Astrocyte of the spinal cord (primary cell): ENCODE data around the gene SNTG2.

Source experiments
- DNase-seq: peaks from one replicate; pipeline ENCODE4 v3.0.0; 2011; ENCODE audit warnings: low read depth, low spot score
- H3K4me3 ChIP-seq: 2 replicates; pipeline ENCODE4 v1.5.1; 2011; ENCODE audit warnings: low read depth, mild to moderate bottlenecking, low read length, moderate library complexity
- in situ Hi-C: cut with HindIII; loops from 2 replicates; pipeline ENCODE4 v1.10.0; 2017; ENCODE audit warnings: low sequenced_read_pairs
- TF ChIP-seq, protein P1 (sequence below): IDR thresholded peaks from 2 replicates; pipeline ENCODE4 v1.5.1; 2012; ENCODE audit warnings: low read depth, mild to moderate bottlenecking, low read length, inconsistent platforms

Gene SNTG2

GRCh38 chr2:1367601-1368000 is 417.0 kb downstream of the SNTG2 start:
- no peak overlapping the region for H3K4me3 ChIP-seq
- TF ChIP-seq, protein P1, sequence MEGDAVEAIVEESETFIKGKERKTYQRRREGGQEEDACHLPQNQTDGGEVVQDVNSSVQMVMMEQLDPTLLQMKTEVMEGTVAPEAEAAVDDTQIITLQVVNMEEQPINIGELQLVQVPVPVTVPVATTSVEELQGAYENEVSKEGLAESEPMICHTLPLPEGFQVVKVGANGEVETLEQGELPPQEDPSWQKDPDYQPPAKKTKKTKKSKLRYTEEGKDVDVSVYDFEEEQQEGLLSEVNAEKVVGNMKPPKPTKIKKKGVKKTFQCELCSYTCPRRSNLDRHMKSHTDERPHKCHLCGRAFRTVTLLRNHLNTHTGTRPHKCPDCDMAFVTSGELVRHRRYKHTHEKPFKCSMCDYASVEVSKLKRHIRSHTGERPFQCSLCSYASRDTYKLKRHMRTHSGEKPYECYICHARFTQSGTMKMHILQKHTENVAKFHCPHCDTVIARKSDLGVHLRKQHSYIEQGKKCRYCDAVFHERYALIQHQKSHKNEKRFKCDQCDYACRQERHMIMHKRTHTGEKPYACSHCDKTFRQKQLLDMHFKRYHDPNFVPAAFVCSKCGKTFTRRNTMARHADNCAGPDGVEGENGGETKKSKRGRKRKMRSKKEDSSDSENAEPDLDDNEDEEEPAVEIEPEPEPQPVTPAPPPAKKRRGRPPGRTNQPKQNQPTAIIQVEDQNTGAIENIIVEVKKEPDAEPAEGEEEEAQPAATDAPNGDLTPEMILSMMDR, result no peak
- DNase-seq, result no peak
- in situ Hi-C loops, result no loop called here

GRCh38 chr2:1369905-1370304 is 419.3 kb downstream of the SNTG2 start:
- TF ChIP-seq, protein P1, result no peak
- in situ Hi-C loops, result no loop called here
- DNase-seq, result no peak

DNA sequence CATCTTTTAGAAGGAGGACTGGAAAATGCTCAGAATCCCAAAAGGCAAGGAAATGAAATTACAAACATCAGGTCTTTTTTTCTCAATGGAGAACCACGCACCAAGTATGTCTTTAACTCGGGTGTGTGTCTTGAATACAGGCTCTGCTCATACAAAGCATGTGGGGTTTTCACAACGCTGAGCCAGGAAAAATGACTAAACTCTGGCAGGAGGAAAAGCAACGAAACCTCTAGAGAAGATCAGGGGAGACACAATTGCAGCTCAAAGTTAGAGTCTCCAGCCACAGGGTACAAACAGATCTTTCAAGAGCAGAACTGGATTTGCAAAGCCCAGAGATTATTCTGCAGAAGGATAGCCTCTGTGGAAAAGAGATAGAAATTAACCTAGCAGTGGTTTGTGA is 419.8 kb downstream of the SNTG2 start:
- DNase-seq, result no peak
- no peak overlapping the region for H3K4me3 ChIP-seq
- TF ChIP-seq, protein P1, result no peak
- in situ Hi-C loops, result no loop called here

More at GRCh38 chr2:1369905-1370304, 419.3 kb downstream of the SNTG2 start:
- H3K4me3 ChIP-seq, result no peak overlapping the region

- TF ChIP-seq, protein P1, result no peak
- in situ Hi-C loops, result no loop called here
Measured at GRCh38 chr2:1371082-1371481, 420.4 kb downstream of the SNTG2 start.

DNA sequence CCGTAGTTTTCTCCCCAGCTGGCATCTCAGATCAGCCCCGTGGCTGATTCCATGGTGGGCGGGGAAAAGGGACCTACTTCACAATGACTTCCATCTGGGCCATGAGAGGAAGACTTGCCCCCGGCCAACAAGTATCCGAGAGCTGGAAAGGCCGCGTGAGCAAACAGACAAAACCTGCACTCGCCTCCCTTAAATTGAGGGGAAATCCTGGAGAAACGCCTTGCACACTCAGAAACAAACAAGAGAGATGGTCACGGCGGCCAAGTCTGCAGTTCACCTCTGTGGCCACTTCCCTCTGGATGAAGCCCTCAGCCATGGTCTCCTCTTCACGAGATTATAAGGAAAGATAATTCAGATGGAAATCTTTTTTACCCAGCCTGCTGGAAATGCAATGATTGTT is 423.2 kb downstream of the SNTG2 start:
- in situ Hi-C loops, result no loop called here
- no peak overlapping the region for H3K4me3 ChIP-seq
- no peak for DNase-seq
- TF ChIP-seq, protein P1, result no peak

More at GRCh38 chr2:1371082-1371481, 420.4 kb downstream of the SNTG2 start:
- no peak overlapping the region for H3K4me3 ChIP-seq
- DNase-seq, result no peak

GRCh38 chr2:1374287-1374686 is 423.6 kb downstream of the SNTG2 start:
- DNase-seq, result no peak
- TF ChIP-seq, protein P1, result no peak
- in situ Hi-C loops, result no loop called here
- no peak overlapping the region for H3K4me3 ChIP-seq

DNA sequence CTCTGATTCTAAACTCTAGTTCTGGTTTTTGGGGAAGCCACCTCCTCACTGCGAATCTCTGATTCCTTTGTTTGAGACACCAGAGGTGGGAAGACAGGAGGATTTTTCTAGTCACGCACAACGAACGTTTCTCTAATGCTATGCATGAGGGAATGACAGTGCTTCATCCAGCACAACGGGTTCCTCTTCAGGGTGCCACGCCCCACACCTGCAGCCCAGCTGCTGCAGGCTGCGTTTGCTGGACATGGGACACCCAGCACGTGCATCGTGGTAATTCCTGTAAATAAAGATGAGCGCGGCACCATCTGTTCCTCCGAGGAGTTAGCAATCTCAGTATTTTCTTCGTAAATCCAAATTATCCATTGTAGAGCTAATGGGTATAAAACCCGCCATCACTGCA is 425.1 kb downstream of the SNTG2 start:
- in situ Hi-C loops, result no loop called here
- TF ChIP-seq, protein P1, result no peak
- DNase-seq, result no peak

More for the DNA sequence above, 425.1 kb downstream of the SNTG2 start:
- no peak overlapping the region for H3K4me3 ChIP-seq
